Panc1 (cell line): ENCODE data around the gene GRM1.

ENCODE experiments used
- CTCF ChIP-seq: fragments of 450-650 bp; IDR thresholded peaks from 2 replicates; pipeline ENCODE4 v1.5.1; 2017; ENCODE audit warnings: mild to moderate bottlenecking
- REST ChIP-seq, 2 experiments: IDR thresholded peaks; 2 replicates each; pipeline ENCODE4 v1.6.1; 2011 to 2012; ENCODE audit warnings: low read depth in 2 of 2, control low read depth in 1 of 2, low read length in 1 of 2, mild to moderate bottlenecking in 1 of 2, moderate library complexity in 1 of 2; ENCODE audit not compliant: insufficient read depth in 1 of 2

- TF ChIP-seq CTCF, result no peak
- no peak for TF ChIP-seq REST (IDR thresholded peaks at IDR 0.05; ENCODE audit: insufficient read depth in 1 of 2, low read depth in 2 of 2, low read length in 1 of 2)
Measured at GRCh38 chr6:146310628-146311027, 281.8 kb downstream of the GRM1 start.
